Measurements from ENCODE around the gene TYRO3. TPM values are rescaled to one million over a fixed set of nuclear protein-coding genes. Genes with fewer than 3 reads are reported as not detected.

The TYRO3 gene
- 8.8 and 15.7 TPM in 2 replicates for total RNA-seq

GRCh38 chr15:41558400-41559238 is at the start of gene TYRO3:
TYRO3 (plus strand) TSS chr15:41559212; CDS start chr15:41559258, 46 bp downstream.

GRCh38 chr15:41513506-41514227 is 45.3 kb upstream of the TYRO3 start, which contains the start of gene LTK:
LTK (minus strand) TSS chr15:41513827; CDS start chr15:41513709, 118 bp downstream.

Other genes starting within 250 kb of the TYRO3 start
- gene OIP5, start 226.6 kb upstream of the TYRO3 start, total RNA-seq = 1.1 and 4.7 TPM in 2 replicates
- 18.1 and 20.9 TPM in 2 replicates for gene NUSAP1, start 226.3 kb upstream of the TYRO3 start, total RNA-seq
- gene NDUFAF1, start 156.7 kb upstream of the TYRO3 start, total RNA-seq = 14.8 and 20.6 TPM in 2 replicates
- 13.5 and 14.9 TPM in 2 replicates for gene RTF1, start 142.1 kb upstream of the TYRO3 start, total RNA-seq
- 0.49 TPM in 1 of 2 replicates, not detected in the other for gene ITPKA, start 65.3 kb upstream of the TYRO3 start, total RNA-seq
- gene LTK, start 45.4 kb upstream of the TYRO3 start, total RNA-seq = 0.32 TPM in 1 of 2 replicates, not detected in the other
- gene RPAP1, start 15.0 kb upstream of the TYRO3 start, total RNA-seq = 10.7 and 12.3 TPM in 2 replicates
- 11.6 and 15.1 TPM in 2 replicates for gene MGA, start 101.2 kb downstream of the TYRO3 start, total RNA-seq
- 4.3 and 4.9 TPM in 2 replicates for gene MAPKBP1, start 215.3 kb downstream of the TYRO3 start, total RNA-seq

All from cardiac atrium fibroblast (primary cell).